Keratinocyte (primary cell): ENCODE data around the gene PITPNC1. TPM values are rescaled to one million over a fixed set of nuclear protein-coding genes. Genes with fewer than 3 reads are reported as not detected.

Experiments
- DNase-seq: peaks from one replicate; pipeline ENCODE4 v3.0.0-alpha.2; 2011; ENCODE audit warnings: low read depth, missing footprints, low spot score
- FAIRE-seq: peaks from 2 replicates; lab custom pipeline; 2011; peaks lifted over from hg19 to GRCh38; lab: Jason Lieb, UNC
- H2AFZ ChIP-seq: 2 replicates; pipeline ENCODE4 v1.6.0; 2012; ENCODE audit warnings: low read length, control low read depth, inconsistent platforms; ENCODE audit not compliant: control insufficient read depth
- H3K27ac ChIP-seq: 2 replicates; pipeline ENCODE4 v1.5.1; 2011; ENCODE audit warnings: low read length; ENCODE audit not compliant: control insufficient read depth, insufficient read depth
- H3K27me3 ChIP-seq: 3 replicates; pipeline ENCODE4 v1.6.0; 2011; ENCODE audit warnings: low read length; ENCODE audit not compliant: control insufficient read depth, insufficient read depth; ENCODE audit errors: extremely low read depth
- H3K36me3 ChIP-seq, 2 experiments: 2 replicates in 1 of 2; 3 replicates in 1 of 2; pipeline ENCODE4 v1.5.1; 2011; ENCODE audit warnings: low read length in 2 of 2, mild to moderate bottlenecking in 1 of 2; ENCODE audit not compliant: control insufficient read depth in 2 of 2, insufficient read depth in 2 of 2; ENCODE audit errors: extremely low read depth in 1 of 2
- H3K4me1 ChIP-seq: 3 replicates; pipeline ENCODE4 v1.5.1; 2011; ENCODE audit warnings: low read length; ENCODE audit not compliant: control insufficient read depth, insufficient read depth; ENCODE audit errors: extremely low read depth
- H3K4me2 ChIP-seq: 3 replicates; pipeline ENCODE4 v1.6.0; 2011; ENCODE audit warnings: low read depth, low read length; ENCODE audit not compliant: control insufficient read depth, insufficient read depth; ENCODE audit errors: extremely low read depth
- H3K4me3 ChIP-seq, 3 experiments: fragments of 200-600 bp in 1 of 3; sonication (generic) in 1 of 3; 2 replicates in 2 of 3; 3 replicates in 1 of 3; pipeline ENCODE4 v1.5.1; 2011 to 2016; ENCODE audit warnings: low read length in 3 of 3, mild to moderate bottlenecking in 3 of 3, control low read depth in 2 of 3, inconsistent platforms in 1 of 3, low read depth in 1 of 3, mixed read lengths in 1 of 3, mixed run types in 1 of 3, moderate library complexity in 1 of 3; ENCODE audit not compliant: control insufficient read depth in 2 of 3, insufficient read depth in 2 of 3; ENCODE audit errors: extremely low read depth in 1 of 3
- H3K79me2 ChIP-seq: 2 replicates; pipeline ENCODE4 v1.6.0; 2012; ENCODE audit warnings: low read length; ENCODE audit not compliant: control insufficient read depth, insufficient read depth
- H3K9ac ChIP-seq: 3 replicates; pipeline ENCODE4 v1.6.0; 2011; ENCODE audit warnings: low read length; ENCODE audit not compliant: control insufficient read depth, insufficient read depth; ENCODE audit errors: extremely low read depth
- H3K9me1 ChIP-seq: 3 replicates; pipeline ENCODE4 v1.6.0; 2011; ENCODE audit warnings: low read length; ENCODE audit not compliant: control insufficient read depth, insufficient read depth; ENCODE audit errors: extremely low read depth
- H3K9me3 ChIP-seq: 2 replicates; pipeline ENCODE4 v1.5.1; 2012; ENCODE audit warnings: low read depth, low read length; ENCODE audit not compliant: control insufficient read depth
- H4K20me1 ChIP-seq: 3 replicates; pipeline ENCODE4 v1.6.0; 2011; ENCODE audit warnings: low read length; ENCODE audit not compliant: control insufficient read depth, insufficient read depth; ENCODE audit errors: extremely low read depth
- EZH2 ChIP-seq: IDR thresholded peaks from one replicate; pipeline ENCODE4 v1.6.1; 2012; ENCODE audit warnings: inconsistent platforms, mild to moderate bottlenecking, low read length, moderate library complexity
- dilution Hi-C: fragments of 300-500 bp; cut with MboI; formaldehyde crosslinking; loops from one replicate; pipeline ENCODE4 v1.7.0; 2020; ENCODE audit warnings: low sequenced_read_pairs; ENCODE audit not compliant: extremely low pct_ligation_motif_present
- polyA plus RNA-seq, 5 experiments: library from polyadenylated mRNA; depleted of rRNA in 3 of 5; stranded (reverse) in 3 of 5; stranded (forward) in 1 of 5; unstranded in 1 of 5; fragments of >200 nt; gene quantifications; 1 replicate in 1 of 5; 2 replicates in 3 of 5; 3 replicates in 1 of 5; pipeline versions ENCODE4 v1.2.1 to v1.2.3, GENCODE V29; 2011 to 2012; ENCODE audit warnings: missing spikeins in 2 of 5, low read depth in 1 of 5, low replicate concordance in 1 of 5
- TF ChIP-seq, protein P1 (sequence below), 3 experiments: IDR thresholded peaks in 1 of 3; conservative IDR thresholded peaks in 1 of 3; optimal IDR thresholded peaks in 1 of 3; 2 replicates in 2 of 3; 3 replicates in 1 of 3; pipeline versions ENCODE3 to v1.5.1; 2011; ENCODE audit warnings: low read length in 3 of 3, mild to moderate bottlenecking in 3 of 3, moderate library complexity in 2 of 3, control low read depth in 1 of 3, inconsistent platforms in 1 of 3; ENCODE audit not compliant: insufficient read depth in 2 of 3; ENCODE audit errors: extremely low read depth in 1 of 3

Gene PITPNC1
- polyA plus RNA-seq, 1 donor (not counting 4 experiments of a cell fraction or from before 2014, with no cell fraction given) = 24.8 TPM

DNA sequence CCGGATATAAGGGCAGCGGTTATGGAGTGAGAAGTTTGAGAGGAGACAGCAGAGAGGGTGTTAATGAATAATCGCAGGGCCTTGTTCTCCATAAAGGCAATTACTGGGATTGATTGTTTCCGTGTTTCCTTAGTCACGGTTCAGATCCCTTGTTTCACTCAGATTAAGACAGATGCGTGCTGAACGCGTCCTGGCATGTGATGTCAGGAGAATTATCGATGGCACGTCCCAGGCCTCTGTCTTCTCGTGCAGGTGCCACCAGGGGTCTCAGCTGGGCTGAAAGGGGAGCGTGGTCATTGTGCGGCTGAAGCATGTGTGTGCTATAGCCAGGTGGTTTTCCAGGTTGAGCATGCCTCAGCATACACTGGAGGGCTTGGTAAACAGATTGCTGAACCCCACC is 198.2 kb downstream of the PITPNC1 start:
- DNase-seq (no peak), FAIRE-seq (no peak)
- Histone ChIP-seq H3K4me2 (no peak overlapping the region), H3K4me1 (peaks cover 3% of the 10 kb centered on the region), H3K4me3 (no peak overlapping the region), H3K27ac (no peak overlapping the region), H3K27me3 (no peaks in the 10 kb centered on the region), H3K9me3 (no peaks in the 10 kb centered on the region), H4K20me1 (no peaks in the 10 kb centered on the region), H2AFZ (no peak overlapping the region), H3K9ac (no peak overlapping the region), H3K79me2 (no peaks in the 10 kb centered on the region), H3K9me1 (no peaks in the 10 kb centered on the region), H3K36me3 (no peaks in the 10 kb centered on the region)
- dilution Hi-C loops = no loop called here
- TF ChIP-seq EZH2 = no peak
- TF ChIP-seq, protein P1, sequence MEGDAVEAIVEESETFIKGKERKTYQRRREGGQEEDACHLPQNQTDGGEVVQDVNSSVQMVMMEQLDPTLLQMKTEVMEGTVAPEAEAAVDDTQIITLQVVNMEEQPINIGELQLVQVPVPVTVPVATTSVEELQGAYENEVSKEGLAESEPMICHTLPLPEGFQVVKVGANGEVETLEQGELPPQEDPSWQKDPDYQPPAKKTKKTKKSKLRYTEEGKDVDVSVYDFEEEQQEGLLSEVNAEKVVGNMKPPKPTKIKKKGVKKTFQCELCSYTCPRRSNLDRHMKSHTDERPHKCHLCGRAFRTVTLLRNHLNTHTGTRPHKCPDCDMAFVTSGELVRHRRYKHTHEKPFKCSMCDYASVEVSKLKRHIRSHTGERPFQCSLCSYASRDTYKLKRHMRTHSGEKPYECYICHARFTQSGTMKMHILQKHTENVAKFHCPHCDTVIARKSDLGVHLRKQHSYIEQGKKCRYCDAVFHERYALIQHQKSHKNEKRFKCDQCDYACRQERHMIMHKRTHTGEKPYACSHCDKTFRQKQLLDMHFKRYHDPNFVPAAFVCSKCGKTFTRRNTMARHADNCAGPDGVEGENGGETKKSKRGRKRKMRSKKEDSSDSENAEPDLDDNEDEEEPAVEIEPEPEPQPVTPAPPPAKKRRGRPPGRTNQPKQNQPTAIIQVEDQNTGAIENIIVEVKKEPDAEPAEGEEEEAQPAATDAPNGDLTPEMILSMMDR (optimal IDR thresholded peaks at IDR 0.05 in 1 of 3, IDR thresholded peaks at IDR 0.05 in 1 of 3, conservative IDR thresholded peaks at IDR 0.05 in 1 of 3; ENCODE audit: extremely low read depth in 1 of 3, insufficient read depth in 2 of 3, low read length in 3 of 3) = peak in 1 of 3 experiments; percentile 10

DNA sequence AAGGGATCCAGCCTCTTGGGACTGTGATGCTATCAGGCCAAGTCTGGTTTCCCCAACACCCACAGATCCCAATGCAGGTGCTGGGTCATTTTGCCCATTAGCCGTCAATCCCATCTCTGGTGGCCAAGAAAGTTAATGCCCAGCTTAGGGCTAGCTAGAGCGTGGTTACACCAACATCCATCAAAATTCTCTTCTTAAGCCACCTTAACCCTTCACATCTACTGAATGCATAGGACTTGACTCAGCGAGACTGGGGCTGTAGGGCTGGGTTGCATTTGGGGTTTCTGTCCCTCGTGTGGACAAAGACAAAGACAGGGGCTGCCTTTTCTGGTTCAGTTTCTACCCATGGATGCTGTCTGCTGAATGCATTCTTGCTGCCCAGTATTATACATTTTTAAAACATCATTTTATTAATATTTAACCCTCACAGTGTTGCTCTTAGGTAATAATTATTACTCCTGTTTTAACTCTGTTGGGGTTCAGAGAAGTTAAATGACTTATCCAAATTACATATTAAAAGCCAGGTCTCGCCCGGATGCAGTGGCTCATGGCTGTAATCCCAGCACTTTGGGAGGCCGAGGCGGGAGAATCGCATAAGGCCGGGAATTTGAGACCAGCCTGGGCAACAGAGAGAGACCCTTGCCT is 199.5 kb downstream of the PITPNC1 start:
- no peak for TF ChIP-seq EZH2
- TF ChIP-seq, protein P1 (optimal IDR thresholded peaks at IDR 0.05 in 1 of 3, IDR thresholded peaks at IDR 0.05 in 1 of 3, conservative IDR thresholded peaks at IDR 0.05 in 1 of 3; ENCODE audit: extremely low read depth in 1 of 3, insufficient read depth in 2 of 3, low read length in 3 of 3) = no peak
- H4K20me1 ChIP-seq = no peaks in the 10 kb centered on the region
- dilution Hi-C loops = no loop called here
- H3K27me3 ChIP-seq = no peaks in the 10 kb centered on the region
- no peak overlapping the region for H3K9ac ChIP-seq
- FAIRE-seq (no peak), DNase-seq (no peak)
- H3K4me2 ChIP-seq = no peak overlapping the region
- peaks cover 1 to 2% of the 10 kb centered on the region in 2 experiments for H3K36me3 ChIP-seq
- no peak overlapping the region for H3K4me3 ChIP-seq
- peaks cover 3% of the 10 kb centered on the region for H3K4me1 ChIP-seq
- H3K27ac ChIP-seq = no peak overlapping the region
- H3K9me3 ChIP-seq = no peaks in the 10 kb centered on the region
- no peaks in the 10 kb centered on the region for H3K9me1 ChIP-seq
- H2AFZ ChIP-seq = no peak overlapping the region
- H3K79me2 ChIP-seq = no peaks in the 10 kb centered on the region
